CD4-positive, CD25-positive, alpha-beta regulatory T cell (primary cell): Measurements from ENCODE around the gene MAT1A. TPM values are rescaled to one million over a fixed set of nuclear protein-coding genes. Genes with fewer than 3 reads are reported as not detected.

ENCODE experiments used
- ATAC-seq, 2 donors: fragments of 150-1000 bp; cut with Tn5 transposase; one replicate each; pipeline ENCODE4 v1.10.0; 2021; ENCODE audit warnings: low read depth in 2 of 2, moderate number of reproducible peaks in 2 of 2, moderate library complexity in 1 of 2
- DNase-seq, 3 donors: peaks; one replicate each; pipeline versions ENCODE4 v3.0.0 to v3.0.0-alpha.2; 2012 to 2022; ENCODE audit warnings: mixed read lengths in 1 of 3
- H3K27ac ChIP-seq: one replicate; pipeline ENCODE4 v1.7.0; 2013; ENCODE audit warnings: mild to moderate bottlenecking, low read length; ENCODE audit not compliant: insufficient read depth, poor library complexity, severe bottlenecking
- H3K27me3 ChIP-seq: one replicate; pipeline ENCODE4 v1.7.0; 2013; ENCODE audit warnings: low read length; ENCODE audit not compliant: control insufficient read depth, insufficient read depth
- H3K36me3 ChIP-seq: one replicate; pipeline ENCODE4 v1.7.0; 2013; ENCODE audit warnings: mild to moderate bottlenecking, low read length, moderate library complexity; ENCODE audit not compliant: control insufficient read depth, insufficient read depth
- H3K4me1 ChIP-seq: 2 replicates; pipeline ENCODE4 v1.7.0; 2013; ENCODE audit warnings: mild to moderate bottlenecking, low read length; ENCODE audit not compliant: insufficient read depth, control insufficient read depth, poor library complexity, severe bottlenecking
- H3K4me3 ChIP-seq: one replicate; pipeline ENCODE4 v1.7.0; 2013; ENCODE audit warnings: low read depth, mild to moderate bottlenecking, low read length, moderate library complexity
- H3K9me3 ChIP-seq, 2 experiments: 1 replicate in 1 of 2; 2 replicates in 1 of 2; pipeline ENCODE4 v1.7.0; 2013; ENCODE audit warnings: low read length in 2 of 2, mild to moderate bottlenecking in 1 of 2, moderate library complexity in 1 of 2; ENCODE audit not compliant: control insufficient read depth in 2 of 2
- H3K27ac Mint-ChIP-seq, 3 donors: one replicate each; pipeline ENCODE4 v1.8.0; 2020 to 2022; ENCODE audit warnings: mild to moderate bottlenecking in 3 of 3, mixed read lengths in 3 of 3, moderate library complexity in 2 of 3
- H3K27me3 Mint-ChIP-seq: one replicate; pipeline ENCODE4 v1.8.0; 2022; ENCODE audit warnings: mild to moderate bottlenecking, mixed read lengths
- H3K36me3 Mint-ChIP-seq: one replicate; pipeline ENCODE4 v1.8.0; 2020; ENCODE audit warnings: mixed read lengths
- H3K4me1 Mint-ChIP-seq, 4 donors: one replicate each; pipeline ENCODE4 v1.8.0; 2020 to 2022; ENCODE audit warnings: mixed read lengths in 4 of 4, mild to moderate bottlenecking in 1 of 4
- H3K4me3 Mint-ChIP-seq, 4 donors: one replicate each; pipeline ENCODE4 v1.8.0; 2020 to 2022; ENCODE audit warnings: mild to moderate bottlenecking in 4 of 4, mixed read lengths in 4 of 4, moderate library complexity in 3 of 4
- H3K9me3 Mint-ChIP-seq, 7 donors: one replicate each; pipeline ENCODE4 v1.8.0; 2020 to 2022; ENCODE audit warnings: mixed read lengths in 7 of 7, mild to moderate bottlenecking in 3 of 7, moderate library complexity in 2 of 7
- polyA plus RNA-seq, 4 donors: library from polyadenylated mRNA; unstranded; fragments of 300-500 nt; fragmentation: Illumina TruSeq; gene quantifications; one replicate each; pipeline ENCODE4 v1.2.3, GENCODE V29; 2021
- total RNA-seq: library from RNA; stranded (reverse); gene quantifications from one replicate; pipeline ENCODE4 v1.2.3, GENCODE V29; 2022

The MAT1A gene
- total and polyA plus RNA-seq, 5 donors from 2014 or later: not detected

GRCh38 chr10:80281292-80281691 is 8.2 kb downstream of the MAT1A start:
- H3K27me3 Mint-ChIP-seq: peaks cover 11% of the 10 kb centered on the region
- no peaks in the 10 kb centered on the region for H3K9me3 ChIP-seq

GRCh38 chr10:80280071-80280800 is 9.2 kb downstream of the MAT1A start:
- Histone ChIP-seq H3K27me3 (no peaks in the 10 kb centered on the region), H3K9me3 (no peaks in the 10 kb centered on the region), H3K27ac (no peak overlapping the region), H3K4me3 (no peak overlapping the region), H3K36me3 (no peaks in the 10 kb centered on the region), H3K4me1 (no peaks in the 10 kb centered on the region)
- Mint-ChIP-seq H3K27ac (no peak overlapping the region), H3K9me3 (peaks cover 0 to 2% (median 0%) of the 10 kb centered on the region in 7 donors), H3K4me1 (no peaks in the 10 kb centered on the region), H3K36me3 (no peaks in the 10 kb centered on the region), H3K27me3 (peaks cover 8% of the 10 kb centered on the region), H3K4me3 (no peak overlapping the region)
- DNase-seq (no peak), ATAC-seq (no peak)

More at GRCh38 chr10:80281292-80281691, 8.2 kb downstream of the MAT1A start:
- ATAC-seq (no peak), DNase-seq (no peak)
- Mint-ChIP-seq H3K36me3 (no peaks in the 10 kb centered on the region), H3K27ac (no peak overlapping the region), H3K9me3 (peaks cover 0 to 2% (median 0%) of the 10 kb centered on the region in 7 donors), H3K4me3 (no peak overlapping the region), H3K4me1 (no peaks in the 10 kb centered on the region)
- Histone ChIP-seq H3K4me1 (no peaks in the 10 kb centered on the region), H3K27me3 (no peaks in the 10 kb centered on the region), H3K4me3 (no peak overlapping the region), H3K36me3 (no peaks in the 10 kb centered on the region), H3K27ac (no peak overlapping the region)

- Histone ChIP-seq H3K4me1 (no peaks in the 10 kb centered on the region), H3K9me3 (no peaks in the 10 kb centered on the region), H3K27me3 (no peaks in the 10 kb centered on the region), H3K4me3 (no peak overlapping the region), H3K36me3 (no peaks in the 10 kb centered on the region), H3K27ac (no peak overlapping the region)
- DNase-seq: no peak
- ATAC-seq: no peak
- Mint-ChIP-seq H3K4me3 (no peak overlapping the region), H3K27me3 (peaks cover 5% of the 10 kb centered on the region), H3K36me3 (no peaks in the 10 kb centered on the region), H3K4me1 (no peaks in the 10 kb centered on the region), H3K9me3 (peaks cover 0 to 2% (median 0%) of the 10 kb centered on the region in 7 donors), H3K27ac (no peak overlapping the region)
Measured at GRCh38 chr10:80279146-80279545, 10.3 kb downstream of the MAT1A start.

- Histone ChIP-seq H3K27ac (no peak overlapping the region), H3K4me3 (no peak overlapping the region), H3K36me3 (no peaks in the 10 kb centered on the region), H3K27me3 (no peaks in the 10 kb centered on the region), H3K9me3 (no peaks in the 10 kb centered on the region), H3K4me1 (no peaks in the 10 kb centered on the region)
- Mint-ChIP-seq H3K27ac (no peak overlapping the region), H3K4me1 (no peaks in the 10 kb centered on the region), H3K36me3 (no peaks in the 10 kb centered on the region), H3K4me3 (no peak overlapping the region), H3K9me3 (peaks cover 0 to 2% (median 0%) of the 10 kb centered on the region in 7 donors), H3K27me3 (peaks cover 7% of the 10 kb centered on the region)
- DNase-seq (no peak), ATAC-seq (no peak)
Measured at GRCh38 chr10:80278480-80278879, 11.0 kb downstream of the MAT1A start.

- Mint-ChIP-seq H3K4me3 (no peak overlapping the region), H3K27ac (no peak overlapping the region), H3K4me1 (no peaks in the 10 kb centered on the region), H3K36me3 (no peaks in the 10 kb centered on the region), H3K27me3 (peaks cover 7% of the 10 kb centered on the region), H3K9me3 (peaks cover 0 to 2% (median 0%) of the 10 kb centered on the region in 7 donors)
- Histone ChIP-seq H3K4me1 (no peaks in the 10 kb centered on the region), H3K27ac (no peak overlapping the region), H3K4me3 (no peak overlapping the region), H3K36me3 (no peaks in the 10 kb centered on the region), H3K9me3 (no peaks in the 10 kb centered on the region), H3K27me3 (no peaks in the 10 kb centered on the region)
- DNase-seq (no peak), ATAC-seq (no peak)
Measured at GRCh38 chr10:80277567-80278250, 11.7 kb downstream of the MAT1A start.

GRCh38 chr10:80277016-80277415 is 12.4 kb downstream of the MAT1A start:
- Mint-ChIP-seq H3K9me3 (peaks cover 0 to 2% (median 0%) of the 10 kb centered on the region in 7 donors), H3K4me3 (no peak overlapping the region), H3K27me3 (peaks cover 7% of the 10 kb centered on the region), H3K36me3 (no peaks in the 10 kb centered on the region), H3K4me1 (no peaks in the 10 kb centered on the region), H3K27ac (no peak overlapping the region)
- H3K36me3 ChIP-seq: no peaks in the 10 kb centered on the region
- no peak overlapping the region for H3K4me3 ChIP-seq
- H3K9me3 ChIP-seq: no peaks in the 10 kb centered on the region
- no peak overlapping the region for H3K27ac ChIP-seq
- DNase-seq: no peak
- no peak for ATAC-seq
- no peaks in the 10 kb centered on the region for H3K27me3 ChIP-seq
- no peaks in the 10 kb centered on the region for H3K4me1 ChIP-seq

GRCh38 chr10:80276335-80276734 is 13.1 kb downstream of the MAT1A start:
- peaks cover 7% of the 10 kb centered on the region for H3K27me3 Mint-ChIP-seq
- Histone ChIP-seq H3K36me3 (no peaks in the 10 kb centered on the region), H3K4me3 (no peak overlapping the region), H3K9me3 (no peaks in the 10 kb centered on the region), H3K27ac (no peak overlapping the region), H3K4me1 (no peaks in the 10 kb centered on the region), H3K27me3 (no peaks in the 10 kb centered on the region)
- DNase-seq: no peak
- peaks cover 0 to 2% (median 0%) of the 10 kb centered on the region in 7 donors for H3K9me3 Mint-ChIP-seq
- H3K4me3 Mint-ChIP-seq: no peak overlapping the region
- H3K4me1 Mint-ChIP-seq: no peaks in the 10 kb centered on the region
- H3K27ac Mint-ChIP-seq: no peak overlapping the region
- no peaks in the 10 kb centered on the region for H3K36me3 Mint-ChIP-seq
- no peak for ATAC-seq

GRCh38 chr10:80275756-80276155 is 13.7 kb downstream of the MAT1A start:
- no peaks in the 10 kb centered on the region for H3K36me3 Mint-ChIP-seq
- H3K27ac Mint-ChIP-seq: no peak overlapping the region
- H3K4me1 Mint-ChIP-seq: no peaks in the 10 kb centered on the region
- ATAC-seq (no peak), DNase-seq (no peak)
- Histone ChIP-seq H3K4me3 (no peak overlapping the region), H3K4me1 (no peaks in the 10 kb centered on the region), H3K9me3 (no peaks in the 10 kb centered on the region), H3K27me3 (no peaks in the 10 kb centered on the region), H3K27ac (no peak overlapping the region), H3K36me3 (no peaks in the 10 kb centered on the region)
- peaks cover 7% of the 10 kb centered on the region for H3K27me3 Mint-ChIP-seq
- no peak overlapping the region for H3K4me3 Mint-ChIP-seq
- peaks cover 0 to 5% (median 0%) of the 10 kb centered on the region in 7 donors for H3K9me3 Mint-ChIP-seq
